ENCODE measurements around the gene SAMD3. TPM values are rescaled to one million over a fixed set of nuclear protein-coding genes. Genes with fewer than 3 reads are reported as not detected.
"Not testable (repeated sequence)": the region's sequence is repeated elsewhere in the genome, so short reads cannot be mapped to it uniquely, and the experiment has no call there.

SAMD3 gene
- total and polyA plus RNA-seq, 11 donors: 0.06 to 4.2 (median 0.68) TPM; not detected in 4

- Histone ChIP-seq H3K36me3 (no peaks in the 10 kb centered on the region), H3K4me3 (no peak overlapping the region), H3K4me1 (no peaks in the 10 kb centered on the region), H3K27ac (no peak overlapping the region), H3K9me3 (no peaks in the 10 kb centered on the region), H3K27me3 (no peaks in the 10 kb centered on the region)
- ATAC-seq (peak in 2 of 4 donors; percentile 26 to 64), DNase-seq (no peak)
- TF ChIP-seq CTCF (IDR thresholded peaks at IDR 0.05): no peak
- TF ChIP-seq POLR2A (IDR thresholded peaks at IDR 0.05): no peak
- WGBS, 4 donors: 43 to 61% (median 51%) methylated on average over 4 of the region's 4 CpGs
- intact Hi-C loops (cut with DNase I): no loop called here
These were observed 17.5 kb upstream of the SAMD3 start for GRCh38 chr6:130240232-130240631.

- ATAC-seq (no peak), DNase-seq (no peak)
- WGBS, 4 donors: 78 to 89% (median 83%) methylated on average over 2 of the region's 2 CpGs
- H3K4me3 ChIP-seq: no peak overlapping the region
- no peaks in the 10 kb centered on the region for H3K9me3 ChIP-seq
- H3K27ac ChIP-seq: no peak overlapping the region
- intact Hi-C loops (cut with DNase I): no loop called here
- no peaks in the 10 kb centered on the region for H3K4me1 ChIP-seq
- H3K27me3 ChIP-seq: no peaks in the 10 kb centered on the region
- no peaks in the 10 kb centered on the region for H3K36me3 ChIP-seq
- TF ChIP-seq POLR2A (IDR thresholded peaks at IDR 0.05) (no peak), CTCF (IDR thresholded peaks at IDR 0.05) (no peak)
These were observed 17.0 kb upstream of the SAMD3 start for GRCh38 chr6:130239755-130240154.

- DNase-seq: no peak
- TF ChIP-seq POLR2A (IDR thresholded peaks at IDR 0.05): no peak
- TF ChIP-seq CTCF (IDR thresholded peaks at IDR 0.05): no peak
- H3K27me3 ChIP-seq: no peaks in the 10 kb centered on the region
- H3K4me3 ChIP-seq: no peak overlapping the region
- ATAC-seq: no peak
- 44 to 51% (median 47%) methylated on average over 3 of the region's 3 CpGs for WGBS, 4 donors
- no peaks in the 10 kb centered on the region for H3K36me3 ChIP-seq
- intact Hi-C loops (cut with DNase I): no loop called here
- no peaks in the 10 kb centered on the region for H3K4me1 ChIP-seq
- no peak overlapping the region for H3K27ac ChIP-seq
- H3K9me3 ChIP-seq: no peaks in the 10 kb centered on the region
These were observed 10.6 kb upstream of the SAMD3 start for GRCh38 chr6:130233330-130233729.

GRCh38 chr6:130230531-130230930 is 7.8 kb upstream of the SAMD3 start:
- H3K27me3 ChIP-seq; H3K9me3 ChIP-seq; H3K36me3 ChIP-seq; H3K27ac ChIP-seq; ATAC-seq; intact Hi-C loops (cut with DNase I); DNase-seq; H3K4me1 ChIP-seq; H3K4me3 ChIP-seq: not testable (repeated sequence)
- whole genome bisulfite sequencing, 4 donors: 74 to 91% (median 82%) methylated on average over 6 of the region's 6 CpGs

GRCh38 chr6:130229645-130230044 is 6.9 kb upstream of the SAMD3 start:
- ATAC-seq: no peak
- H3K36me3 ChIP-seq: no peaks in the 10 kb centered on the region
- WGBS, 4 donors: 42 to 85% (median 71%) methylated on average over 4 of the region's 4 CpGs
- intact Hi-C loops (cut with DNase I): no loop called here
- H3K9me3 ChIP-seq: no peaks in the 10 kb centered on the region
- H3K4me3 ChIP-seq: no peak overlapping the region
- TF ChIP-seq POLR2A (IDR thresholded peaks at IDR 0.05) (no peak), CTCF (IDR thresholded peaks at IDR 0.05) (no peak)
- no peak overlapping the region for H3K27ac ChIP-seq
- no peaks in the 10 kb centered on the region for H3K27me3 ChIP-seq
- H3K4me1 ChIP-seq: no peaks in the 10 kb centered on the region
- no peak for DNase-seq

All from heart left ventricle (tissue), 16 donors.